Astrocyte of the cerebellum (primary cell): ENCODE measurements around the gene CLEC2D.

ENCODE experiments used
- DNase-seq: peaks from one replicate; pipeline ENCODE4 v3.0.0-alpha.2; 2011; ENCODE audit warnings: low read depth
- H3K4me3 ChIP-seq: 2 replicates; pipeline ENCODE4 v1.5.1; 2011; ENCODE audit warnings: mild to moderate bottlenecking, low read depth, low read length, moderate library complexity
- in situ Hi-C: cut with HindIII; loops from 2 replicates; pipeline ENCODE4 v1.10.0; 2017; ENCODE audit warnings: low sequenced_read_pairs
- TF ChIP-seq, protein P1 (sequence below): IDR thresholded peaks from 2 replicates; pipeline ENCODE4 v1.5.1; 2012; ENCODE audit warnings: low read length, low read depth, moderate library complexity, mild to moderate bottlenecking; ENCODE audit errors: missing control alignments

The CLEC2D gene

GRCh38 chr12:9669534-9669933 lies at the start of gene CLEC2D:
TSS of gene CLEC2D (plus strand) at chr12:9669713. CDS start at chr12:9669735, 22 bp downstream.
- in situ Hi-C loops = no loop called here
- H3K4me3 ChIP-seq = no peak within 1 kb of the TSS
- TF ChIP-seq, protein P1, sequence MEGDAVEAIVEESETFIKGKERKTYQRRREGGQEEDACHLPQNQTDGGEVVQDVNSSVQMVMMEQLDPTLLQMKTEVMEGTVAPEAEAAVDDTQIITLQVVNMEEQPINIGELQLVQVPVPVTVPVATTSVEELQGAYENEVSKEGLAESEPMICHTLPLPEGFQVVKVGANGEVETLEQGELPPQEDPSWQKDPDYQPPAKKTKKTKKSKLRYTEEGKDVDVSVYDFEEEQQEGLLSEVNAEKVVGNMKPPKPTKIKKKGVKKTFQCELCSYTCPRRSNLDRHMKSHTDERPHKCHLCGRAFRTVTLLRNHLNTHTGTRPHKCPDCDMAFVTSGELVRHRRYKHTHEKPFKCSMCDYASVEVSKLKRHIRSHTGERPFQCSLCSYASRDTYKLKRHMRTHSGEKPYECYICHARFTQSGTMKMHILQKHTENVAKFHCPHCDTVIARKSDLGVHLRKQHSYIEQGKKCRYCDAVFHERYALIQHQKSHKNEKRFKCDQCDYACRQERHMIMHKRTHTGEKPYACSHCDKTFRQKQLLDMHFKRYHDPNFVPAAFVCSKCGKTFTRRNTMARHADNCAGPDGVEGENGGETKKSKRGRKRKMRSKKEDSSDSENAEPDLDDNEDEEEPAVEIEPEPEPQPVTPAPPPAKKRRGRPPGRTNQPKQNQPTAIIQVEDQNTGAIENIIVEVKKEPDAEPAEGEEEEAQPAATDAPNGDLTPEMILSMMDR = no peak
- no peak for DNase-seq

GRCh38 chr12:9625019-9625418 lies 44.5 kb upstream of the CLEC2D start:
- no peak overlapping the region for H3K4me3 ChIP-seq
- in situ Hi-C loops = no loop called here
- TF ChIP-seq, protein P1 = no peak
- DNase-seq = no peak

GRCh38 chr12:9626291-9626690 lies 43.2 kb upstream of the CLEC2D start:
- TF ChIP-seq, protein P1 = no peak
- in situ Hi-C loops = no loop called here
- DNase-seq = no peak
- H3K4me3 ChIP-seq = no peak overlapping the region

DNA sequence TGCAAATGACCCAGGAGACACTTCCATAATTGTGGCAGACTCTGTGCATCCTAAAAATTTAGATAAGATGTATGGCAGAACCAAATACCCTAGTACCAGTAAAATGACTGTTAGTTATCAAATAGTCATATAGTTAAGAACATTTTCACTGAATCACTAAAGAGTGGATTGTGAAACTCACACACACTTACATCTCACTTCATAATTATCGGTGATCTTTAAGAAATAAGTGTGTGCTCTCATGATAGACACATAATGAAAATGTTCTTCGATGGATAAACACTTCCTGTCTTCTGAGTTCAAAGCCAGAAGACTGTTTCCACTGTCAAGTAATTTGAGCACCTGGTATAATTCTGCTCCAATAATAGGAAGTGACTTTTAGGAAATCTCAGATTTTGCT lies 42.7 kb upstream of the CLEC2D start:
- H3K4me3 ChIP-seq = no peak overlapping the region
- in situ Hi-C loops = no loop called here
- TF ChIP-seq, protein P1 = no peak
- DNase-seq = no peak

GRCh38 chr12:9632766-9633165 lies 36.7 kb upstream of the CLEC2D start:
- no peak overlapping the region for H3K4me3 ChIP-seq
- in situ Hi-C loops = no loop called here
- DNase-seq = no peak
- TF ChIP-seq, protein P1 = no peak

DNA sequence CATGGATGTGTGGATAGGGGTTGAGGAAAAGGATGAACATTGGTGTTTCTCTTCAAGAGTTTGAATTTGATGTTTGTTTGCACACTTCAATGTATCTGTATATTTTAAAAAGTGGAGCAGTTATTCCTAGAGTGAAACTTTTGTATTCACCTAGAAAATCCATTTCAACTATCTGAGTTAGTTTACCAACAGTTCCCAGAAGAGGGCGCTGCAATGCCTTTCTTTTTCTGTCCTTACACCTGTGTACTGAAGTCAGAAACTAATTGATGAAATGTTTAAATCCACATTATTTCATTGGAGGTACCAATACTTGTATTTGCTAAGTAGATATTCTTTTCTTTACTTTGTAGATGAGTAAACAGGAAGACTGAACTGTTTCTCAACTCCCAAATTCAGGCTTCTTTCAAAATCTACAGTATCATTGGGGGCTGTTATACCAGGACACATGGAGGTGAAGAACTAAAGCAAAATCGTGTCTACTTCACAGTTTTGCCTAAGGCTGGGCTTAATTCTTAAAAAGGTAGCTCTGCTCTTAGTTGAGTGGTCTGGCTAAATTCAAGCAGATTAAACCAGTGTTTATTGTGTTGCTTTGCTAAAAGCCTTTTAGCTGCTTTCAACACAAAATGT lies 35.2 kb upstream of the CLEC2D start:
- TF ChIP-seq, protein P1 = peak; percentile 59
- no peak overlapping the region for H3K4me3 ChIP-seq
- in situ Hi-C loops = no loop called here
- peak; percentile 38 for DNase-seq
